HCT116 (cell line): ENCODE measurements around the gene ITPR1.

ENCODE experiments used
- EZH2phosphoT487 ChIP-seq: fragments of 200-600 bp; IDR thresholded peaks from 2 replicates; pipeline ENCODE4 v1.6.1; 2018; ENCODE audit warnings: antibody characterized with exemption, borderline replicate concordance
- POLR2A ChIP-seq: IDR thresholded peaks from 2 replicates; pipeline ENCODE4 v1.7.0; 2011; ENCODE audit warnings: borderline replicate concordance; ENCODE audit not compliant: insufficient read depth, insufficient read length; ENCODE audit errors: extremely low read depth
- POLR2AphosphoS5 ChIP-seq: IDR thresholded peaks from 2 replicates; pipeline ENCODE4 v1.6.1; 2011; ENCODE audit warnings: mild to moderate bottlenecking, low read depth, low read length, moderate library complexity
- REST ChIP-seq: IDR thresholded peaks from 2 replicates; pipeline ENCODE4 v1.6.1; 2012; ENCODE audit warnings: low read depth
- SP1 ChIP-seq: IDR thresholded peaks from 2 replicates; pipeline ENCODE4 v1.6.1; 2012; ENCODE audit warnings: low read depth
- SRF ChIP-seq: IDR thresholded peaks from 2 replicates; pipeline ENCODE4 v1.6.1; 2012; ENCODE audit warnings: low read depth
- ZFX ChIP-seq: fragments of 450-650 bp; IDR thresholded peaks from 2 replicates; pipeline ENCODE4 v1.6.1; 2017
- ZNF274 ChIP-seq: fragments of 200-500 bp; sonication (Bioruptor generic); IDR thresholded peaks from 2 replicates; pipeline ENCODE4 v1.6.1; 2014; ENCODE audit warnings: mild to moderate bottlenecking, low read depth, low read length, inconsistent platforms
- TF ChIP-seq, protein P1 (sequence below), 3 experiments: fragments of 200-600 bp in 1 of 3; sonication (generic) in 1 of 3; IDR thresholded peaks in 2 of 3; conservative IDR thresholded peaks in 1 of 3; 2 replicates each; pipeline ENCODE4 v1.5.1; 2012 to 2017; ENCODE audit warnings: low read depth in 2 of 3, low read length in 2 of 3, antibody characterized with exemption in 1 of 3, borderline replicate concordance in 1 of 3, control low read depth in 1 of 3, mild to moderate bottlenecking in 1 of 3, mixed read lengths in 1 of 3, mixed run types in 1 of 3, moderate library complexity in 1 of 3; ENCODE audit not compliant: insufficient read depth in 1 of 3
- TF ChIP-seq, protein P2 (sequence below): IDR thresholded peaks from 2 replicates; pipeline ENCODE4 v1.6.1; 2012

- no peak for TF ChIP-seq EZH2phosphoT487
- no peak for TF ChIP-seq POLR2A
- TF ChIP-seq ZFX = no peak
- no peak for TF ChIP-seq REST
- TF ChIP-seq, protein P1, sequence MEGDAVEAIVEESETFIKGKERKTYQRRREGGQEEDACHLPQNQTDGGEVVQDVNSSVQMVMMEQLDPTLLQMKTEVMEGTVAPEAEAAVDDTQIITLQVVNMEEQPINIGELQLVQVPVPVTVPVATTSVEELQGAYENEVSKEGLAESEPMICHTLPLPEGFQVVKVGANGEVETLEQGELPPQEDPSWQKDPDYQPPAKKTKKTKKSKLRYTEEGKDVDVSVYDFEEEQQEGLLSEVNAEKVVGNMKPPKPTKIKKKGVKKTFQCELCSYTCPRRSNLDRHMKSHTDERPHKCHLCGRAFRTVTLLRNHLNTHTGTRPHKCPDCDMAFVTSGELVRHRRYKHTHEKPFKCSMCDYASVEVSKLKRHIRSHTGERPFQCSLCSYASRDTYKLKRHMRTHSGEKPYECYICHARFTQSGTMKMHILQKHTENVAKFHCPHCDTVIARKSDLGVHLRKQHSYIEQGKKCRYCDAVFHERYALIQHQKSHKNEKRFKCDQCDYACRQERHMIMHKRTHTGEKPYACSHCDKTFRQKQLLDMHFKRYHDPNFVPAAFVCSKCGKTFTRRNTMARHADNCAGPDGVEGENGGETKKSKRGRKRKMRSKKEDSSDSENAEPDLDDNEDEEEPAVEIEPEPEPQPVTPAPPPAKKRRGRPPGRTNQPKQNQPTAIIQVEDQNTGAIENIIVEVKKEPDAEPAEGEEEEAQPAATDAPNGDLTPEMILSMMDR (IDR thresholded peaks at IDR 0.05 in 2 of 3, conservative IDR thresholded peaks at IDR 0.05 in 1 of 3; ENCODE audit: borderline replicate concordance in 1 of 3, insufficient read depth in 1 of 3, low read depth in 2 of 3, low read length in 2 of 3) = no peak
- no peak for TF ChIP-seq POLR2AphosphoS5
- TF ChIP-seq ZNF274 = no peak
- no peak for TF ChIP-seq SRF
- TF ChIP-seq, protein P2, sequence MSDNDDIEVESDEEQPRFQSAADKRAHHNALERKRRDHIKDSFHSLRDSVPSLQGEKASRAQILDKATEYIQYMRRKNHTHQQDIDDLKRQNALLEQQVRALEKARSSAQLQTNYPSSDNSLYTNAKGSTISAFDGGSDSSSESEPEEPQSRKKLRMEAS = no peak
- TF ChIP-seq SP1 = no peak
Observed at GRCh38 chr3:4574426-4574965, 81.3 kb downstream of the ITPR1 start.
